ENCODE results near the gene NTM.
A peak's percentile ranks its signal among the peaks of the same experiment; 100 is the strongest.

Gene NTM

DNA sequence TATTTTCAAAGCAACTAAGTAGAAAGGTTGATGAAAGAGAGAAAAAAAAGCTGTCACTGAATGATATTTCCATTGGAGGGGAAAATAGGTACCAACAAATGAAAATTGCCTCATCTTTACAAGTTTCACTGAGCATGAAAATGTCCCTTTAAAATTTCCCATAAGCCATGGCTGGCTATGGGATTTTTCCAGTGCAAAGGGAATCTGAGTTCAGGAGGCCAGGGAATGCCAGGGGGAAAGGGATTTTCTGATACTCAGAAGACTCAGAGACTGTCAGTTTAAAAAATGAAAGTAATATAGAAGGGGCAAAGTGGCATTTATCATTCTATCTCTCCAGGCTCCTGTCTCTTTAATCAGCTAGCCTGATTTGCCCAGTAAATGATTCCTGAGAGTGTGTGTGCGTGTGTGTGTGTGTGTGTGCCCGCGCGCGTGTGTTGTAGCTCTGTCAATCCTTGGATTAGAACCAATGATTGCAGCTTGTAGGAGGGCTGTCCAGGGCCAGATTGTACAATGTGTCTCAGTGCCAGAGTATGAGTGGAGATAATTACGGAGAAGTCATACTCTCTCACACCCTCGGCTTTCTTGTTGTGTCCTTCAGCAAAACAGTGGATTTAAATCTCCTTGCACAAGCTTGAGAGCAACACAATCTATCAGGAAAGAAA, at the start of gene NTM:
Gene NTM, plus strand, starts transcription at position 526 of the 662 bp plus-strand sequence.
- TF ChIP-seq, protein P1, sequence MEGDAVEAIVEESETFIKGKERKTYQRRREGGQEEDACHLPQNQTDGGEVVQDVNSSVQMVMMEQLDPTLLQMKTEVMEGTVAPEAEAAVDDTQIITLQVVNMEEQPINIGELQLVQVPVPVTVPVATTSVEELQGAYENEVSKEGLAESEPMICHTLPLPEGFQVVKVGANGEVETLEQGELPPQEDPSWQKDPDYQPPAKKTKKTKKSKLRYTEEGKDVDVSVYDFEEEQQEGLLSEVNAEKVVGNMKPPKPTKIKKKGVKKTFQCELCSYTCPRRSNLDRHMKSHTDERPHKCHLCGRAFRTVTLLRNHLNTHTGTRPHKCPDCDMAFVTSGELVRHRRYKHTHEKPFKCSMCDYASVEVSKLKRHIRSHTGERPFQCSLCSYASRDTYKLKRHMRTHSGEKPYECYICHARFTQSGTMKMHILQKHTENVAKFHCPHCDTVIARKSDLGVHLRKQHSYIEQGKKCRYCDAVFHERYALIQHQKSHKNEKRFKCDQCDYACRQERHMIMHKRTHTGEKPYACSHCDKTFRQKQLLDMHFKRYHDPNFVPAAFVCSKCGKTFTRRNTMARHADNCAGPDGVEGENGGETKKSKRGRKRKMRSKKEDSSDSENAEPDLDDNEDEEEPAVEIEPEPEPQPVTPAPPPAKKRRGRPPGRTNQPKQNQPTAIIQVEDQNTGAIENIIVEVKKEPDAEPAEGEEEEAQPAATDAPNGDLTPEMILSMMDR (conservative IDR thresholded peaks at IDR 0.05; ENCODE audit: low read length), result no peak
- no peak within 1 kb of the TSS for H3K4me3 ChIP-seq (ENCODE audit: low read length)
- DNase-seq (ENCODE audit: low read depth), result peak; percentile 51

DNA sequence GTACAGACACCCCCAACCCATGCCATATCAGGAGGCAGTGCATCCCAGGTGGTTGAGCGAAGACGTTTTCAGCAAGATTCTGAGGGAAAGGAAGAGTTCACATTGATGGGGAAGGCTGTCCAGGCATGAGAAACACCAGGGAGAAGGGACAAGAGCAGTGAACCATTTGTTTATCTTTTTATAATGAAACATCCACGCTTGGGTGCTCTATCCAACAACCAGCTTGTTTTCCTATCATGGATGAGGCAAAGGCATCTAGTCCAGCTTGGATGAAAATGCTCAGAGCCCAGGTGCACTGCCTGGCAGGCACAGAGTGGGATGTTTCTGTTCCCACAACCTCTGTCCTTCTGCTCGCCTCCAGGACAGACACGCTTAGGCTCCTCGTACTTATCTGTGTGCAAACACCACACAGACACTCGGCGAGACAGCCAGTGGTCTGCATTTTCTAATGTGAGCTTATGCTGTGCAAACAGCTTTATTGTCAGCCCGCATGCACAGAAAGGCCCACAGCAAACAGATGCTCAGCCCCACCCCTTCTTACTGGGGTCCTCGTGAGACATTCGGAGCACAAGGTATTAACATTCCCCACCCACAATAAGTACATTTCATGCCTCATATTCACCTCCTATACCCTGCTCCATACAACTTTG, 45.4 kb upstream of the NTM start:
- TF ChIP-seq, protein P1 (conservative IDR thresholded peaks at IDR 0.05; ENCODE audit: low read length), result no peak
- no peak overlapping the region for H3K4me3 ChIP-seq (ENCODE audit: low read length)
- no peak for DNase-seq (ENCODE audit: low read depth)

DNA sequence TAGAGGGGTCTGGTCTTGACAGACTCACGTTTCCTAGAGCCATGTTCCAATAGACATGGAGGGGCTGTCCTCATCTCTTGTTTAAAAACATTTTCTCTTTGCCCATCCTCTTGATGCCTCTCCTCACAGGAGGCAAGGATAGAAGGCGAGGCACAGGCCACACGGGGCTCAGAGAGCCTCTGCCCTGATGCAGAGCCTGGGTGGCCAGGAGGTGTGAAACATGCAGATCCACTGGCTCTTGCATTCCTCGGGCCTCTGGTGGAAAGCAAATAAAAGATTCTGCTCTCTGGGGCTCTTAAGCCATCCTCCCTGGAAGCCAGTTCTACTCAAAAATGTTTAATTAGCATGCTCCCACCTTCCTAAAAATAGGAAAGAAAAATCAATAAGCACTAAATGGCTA, 43.6 kb upstream of the NTM start:
- DNase-seq (ENCODE audit: low read depth), result no peak
- TF ChIP-seq, protein P1 (conservative IDR thresholded peaks at IDR 0.05; ENCODE audit: low read length), result no peak
- no peak overlapping the region for H3K4me3 ChIP-seq (ENCODE audit: low read length)

DNA sequence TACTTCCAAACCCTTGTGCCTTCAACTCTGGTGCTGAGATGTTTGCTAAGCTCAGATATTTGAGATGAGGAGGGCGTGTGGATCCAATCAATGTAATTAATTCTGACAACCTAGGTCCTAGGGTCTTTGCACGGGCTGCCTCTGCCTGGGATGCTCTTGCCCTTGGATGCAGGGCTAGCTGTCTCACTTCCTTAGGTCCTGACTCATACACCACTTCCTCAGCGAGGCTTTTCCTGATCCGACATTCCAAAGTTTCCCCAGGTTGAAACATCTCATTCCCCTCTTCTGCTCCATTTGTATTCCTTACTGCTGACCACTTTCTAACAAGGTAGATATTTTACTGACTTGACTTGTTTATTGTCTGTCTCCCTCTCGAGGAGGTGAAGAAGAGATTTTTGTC, 43.0 kb upstream of the NTM start:
- DNase-seq (ENCODE audit: low read depth), result no peak
- TF ChIP-seq, protein P1 (conservative IDR thresholded peaks at IDR 0.05; ENCODE audit: low read length), result no peak
- H3K4me3 ChIP-seq (ENCODE audit: low read length), result no peak overlapping the region

DNA sequence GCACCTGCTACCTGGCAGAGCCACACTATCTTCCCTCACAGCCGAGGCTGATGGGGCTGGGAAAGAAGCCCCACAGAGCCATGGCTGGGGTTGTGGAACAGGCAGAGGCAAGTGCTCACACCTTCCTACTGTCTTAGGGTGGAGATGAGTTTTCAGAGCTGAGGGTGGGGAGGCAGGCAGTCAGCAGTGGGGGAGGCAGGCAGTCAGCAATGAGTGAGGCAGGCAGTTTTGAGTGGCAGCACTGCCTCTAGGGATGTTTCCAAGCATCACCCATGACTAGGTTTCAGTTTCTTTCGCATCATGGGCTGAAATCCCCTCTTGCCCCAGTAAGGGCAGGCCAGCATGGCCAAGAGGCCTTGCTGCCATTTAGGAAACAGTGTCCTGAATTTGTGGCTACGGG, 41.6 kb upstream of the NTM start:
- DNase-seq (ENCODE audit: low read depth), result no peak
- TF ChIP-seq, protein P1 (conservative IDR thresholded peaks at IDR 0.05; ENCODE audit: low read length), result no peak
- no peak overlapping the region for H3K4me3 ChIP-seq (ENCODE audit: low read length)

DNA sequence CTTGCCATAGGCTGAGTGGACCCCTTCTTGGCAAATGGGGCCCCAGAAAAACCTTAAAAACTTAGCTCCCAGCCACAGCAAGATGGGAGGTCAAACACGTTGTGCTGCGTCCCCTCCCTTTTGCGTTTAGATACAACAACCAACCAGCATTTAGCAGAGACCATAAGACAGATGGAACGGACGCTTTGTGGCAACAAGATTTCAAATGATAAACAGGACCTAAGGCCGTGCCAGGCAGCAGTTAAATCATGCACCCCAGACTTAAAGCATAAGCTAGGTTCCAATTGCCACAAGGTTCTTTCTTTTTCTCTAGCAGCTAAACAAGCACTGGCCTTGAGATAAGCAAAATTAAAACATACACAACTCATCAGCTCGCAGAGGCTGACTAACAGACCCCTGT, 39.4 kb upstream of the NTM start:
- no peak overlapping the region for H3K4me3 ChIP-seq (ENCODE audit: low read length)
- DNase-seq (ENCODE audit: low read depth), result no peak
- TF ChIP-seq, protein P1 (conservative IDR thresholded peaks at IDR 0.05; ENCODE audit: low read length), result no peak

DNA sequence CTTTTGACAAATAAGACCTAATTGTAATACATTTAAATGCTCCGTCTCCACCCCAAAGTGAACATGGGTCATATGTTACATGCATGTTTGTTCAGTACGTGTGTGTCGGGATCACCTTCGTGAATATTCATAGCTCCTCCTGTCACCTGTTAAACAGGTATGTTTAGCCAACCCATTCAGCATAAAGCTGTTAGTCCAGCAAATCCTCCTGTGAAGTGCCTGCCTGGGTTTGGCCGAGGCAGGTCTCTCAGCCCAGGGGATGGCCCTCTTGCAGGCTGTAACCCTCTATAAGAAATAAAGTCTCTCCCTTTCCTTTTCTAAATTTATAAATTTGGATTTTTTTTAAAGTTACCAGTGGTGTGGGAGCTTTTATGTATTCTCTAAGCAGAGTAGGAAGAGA, 38.9 kb upstream of the NTM start:
- no peak for DNase-seq (ENCODE audit: low read depth)
- TF ChIP-seq, protein P1 (conservative IDR thresholded peaks at IDR 0.05; ENCODE audit: low read length), result no peak
- H3K4me3 ChIP-seq (ENCODE audit: low read length), result no peak overlapping the region
